GM18507 (cell line): Measurements from ENCODE around the gene NCBP1.
"Not testable (repeated sequence)": the region's sequence is repeated elsewhere in the genome, so short reads cannot be mapped to it uniquely, and the experiment has no call there.

Source experiments
- DNase-seq: peaks from one replicate; pipeline ENCODE4 v3.0.0; 2011; ENCODE audit warnings: low read depth; ENCODE audit not compliant: insufficient read length; ENCODE audit errors: extremely low spot score
- FAIRE-seq: peaks from 2 replicates; lab custom pipeline; 2011; peaks lifted over from hg19 to GRCh38; lab: Jason Lieb, UNC

The NCBP1 gene

GRCh38 chr9:97665742-97666141 lies 32.1 kb downstream of the NCBP1 start:
- FAIRE-seq (no peak), DNase-seq (no peak)

GRCh38 chr9:97666907-97667686 lies 33.5 kb downstream of the NCBP1 start:
- peak; percentile 9 for FAIRE-seq
- DNase-seq: no peak

- no peak for DNase-seq
Observed at GRCh38 chr9:97668485-97668884, 34.9 kb downstream of the NCBP1 start.

GRCh38 chr9:97670586-97670985 lies 37.0 kb downstream of the NCBP1 start:
- DNase-seq (no peak), FAIRE-seq (no peak)

More at GRCh38 chr9:97668485-97668884, 34.9 kb downstream of the NCBP1 start:
- no peak for FAIRE-seq

GRCh38 chr9:97672403-97672802 lies 38.8 kb downstream of the NCBP1 start:
- DNase-seq: no peak
- no peak for FAIRE-seq

GRCh38 chr9:97673922-97674321 lies 40.3 kb downstream of the NCBP1 start:
- FAIRE-seq (no peak), DNase-seq (no peak)

- FAIRE-seq (no peak), DNase-seq (no peak)
Observed at GRCh38 chr9:97675655-97676054, 42.0 kb downstream of the NCBP1 start.

GRCh38 chr9:97682242-97682641 lies 48.6 kb downstream of the NCBP1 start:
- FAIRE-seq (no peak), DNase-seq (no peak)

- no peak for FAIRE-seq
Observed at GRCh38 chr9:97688654-97689053, 55.0 kb downstream of the NCBP1 start.

GRCh38 chr9:97689401-97690180 lies 56.0 kb downstream of the NCBP1 start:
- DNase-seq: no peak
- FAIRE-seq: no peak

More at GRCh38 chr9:97688654-97689053, 55.0 kb downstream of the NCBP1 start:
- DNase-seq: no peak

- FAIRE-seq: no peak
- no peak for DNase-seq
Observed at GRCh38 chr9:97694769-97695168, 61.1 kb downstream of the NCBP1 start.

- FAIRE-seq (no peak), DNase-seq (no peak)
Observed at GRCh38 chr9:97695390-97695789, 61.8 kb downstream of the NCBP1 start.

- FAIRE-seq (no peak), DNase-seq (no peak)
Observed at GRCh38 chr9:97695995-97696802, 62.6 kb downstream of the NCBP1 start.

GRCh38 chr9:97696803-97697601 lies 63.4 kb downstream of the NCBP1 start, which contains the start of gene XPA:
Gene XPA, minus strand, starts transcription at chr9:97697340. Its CDS starts 48 bp downstream, at chr9:97697292.
- FAIRE-seq (peak; percentile 95), DNase-seq (peak; percentile 96)

- DNase-seq: no peak
- FAIRE-seq: no peak
Observed at GRCh38 chr9:97697837-97698236, 64.2 kb downstream of the NCBP1 start.

GRCh38 chr9:97698865-97699264 lies 65.2 kb downstream of the NCBP1 start:
- FAIRE-seq: no peak
- no peak for DNase-seq

GRCh38 chr9:97699281-97699680 lies 65.7 kb downstream of the NCBP1 start:
- not testable (repeated sequence) for FAIRE-seq, DNase-seq

- not testable (repeated sequence) for DNase-seq, FAIRE-seq
Observed at GRCh38 chr9:97699824-97700223, 66.2 kb downstream of the NCBP1 start.
